Naive thymus-derived CD8-positive, alpha-beta T cell (primary cell): ENCODE results near the gene SLC35F3. TPM values are rescaled to one million over a fixed set of nuclear protein-coding genes. Genes with fewer than 3 reads are reported as not detected.

Source experiments
- ATAC-seq, 2 donors: fragments of 150-1000 bp; cut with Tn5 transposase in 1 of 2; sonication (Bioruptor Pico), chemical (Tn5 transposase) in 1 of 2; 1 replicate in 1 of 2; 2 replicates in 1 of 2; pipeline ENCODE4 v1.10.0; 2021; ENCODE audit warnings: mild to moderate bottlenecking in 2 of 2, moderate library complexity in 2 of 2
- POLR2A ChIA-PET: fragments of 350-600 bp; sonication (Branson Sonifier 250); formaldehyde crosslinking; loops from one replicate; lab custom pipeline; 2021; ENCODE audit warnings: antibody characterized with exemption; lab: Charles Lee
- DNase-seq, 10 donors: peaks; one replicate each; pipeline versions ENCODE4 v3.0.0 to v3.0.0-alpha.2; 2020 to 2022
- H3K27ac Mint-ChIP-seq, 10 donors: one replicate each; pipeline ENCODE4 v1.8.0; 2020 to 2022; ENCODE audit warnings: mild to moderate bottlenecking in 10 of 10, mixed read lengths in 10 of 10, moderate library complexity in 4 of 10, inconsistent platforms in 1 of 10
- H3K27me3 Mint-ChIP-seq, 5 donors: one replicate each; pipeline ENCODE4 v1.8.0; 2021 to 2022; ENCODE audit warnings: mixed read lengths in 5 of 5
- H3K36me3 Mint-ChIP-seq, 3 donors: one replicate each; pipeline ENCODE4 v1.8.0; 2020 to 2022; ENCODE audit warnings: mixed read lengths in 3 of 3, mild to moderate bottlenecking in 2 of 3, inconsistent platforms in 1 of 3
- H3K4me1 Mint-ChIP-seq, 4 donors: one replicate each; pipeline ENCODE4 v1.8.0; 2021 to 2022; ENCODE audit warnings: mixed read lengths in 4 of 4
- H3K4me3 Mint-ChIP-seq, 10 donors: one replicate each; pipeline ENCODE4 v1.8.0; 2020 to 2022; ENCODE audit warnings: mild to moderate bottlenecking in 10 of 10, mixed read lengths in 10 of 10, moderate library complexity in 6 of 10, inconsistent platforms in 1 of 10
- H3K9me3 Mint-ChIP-seq, 9 donors: one replicate each; pipeline ENCODE4 v1.8.0; 2020 to 2022; ENCODE audit warnings: mixed read lengths in 9 of 9, mild to moderate bottlenecking in 3 of 9, inconsistent platforms in 1 of 9, moderate library complexity in 1 of 9
- polyA plus RNA-seq, 3 donors: library from polyadenylated mRNA; unstranded; fragments of 300-500 nt; fragmentation: Illumina TruSeq; gene quantifications; one replicate each; pipeline ENCODE4 v1.2.3, GENCODE V29; 2021
- total RNA-seq, 8 experiments: library from RNA in 2 of 8; stranded (reverse) in 2 of 8; gene quantifications; one replicate each; pipeline ENCODE4 v1.2.3 and lab custom pipeline; 2021 to 2026

SLC35F3 gene
- total and polyA plus RNA-seq, 5 experiments from 2014 or later, result 0.06 to 0.63 (median 0.33) TPM; not detected in 1

DNA sequence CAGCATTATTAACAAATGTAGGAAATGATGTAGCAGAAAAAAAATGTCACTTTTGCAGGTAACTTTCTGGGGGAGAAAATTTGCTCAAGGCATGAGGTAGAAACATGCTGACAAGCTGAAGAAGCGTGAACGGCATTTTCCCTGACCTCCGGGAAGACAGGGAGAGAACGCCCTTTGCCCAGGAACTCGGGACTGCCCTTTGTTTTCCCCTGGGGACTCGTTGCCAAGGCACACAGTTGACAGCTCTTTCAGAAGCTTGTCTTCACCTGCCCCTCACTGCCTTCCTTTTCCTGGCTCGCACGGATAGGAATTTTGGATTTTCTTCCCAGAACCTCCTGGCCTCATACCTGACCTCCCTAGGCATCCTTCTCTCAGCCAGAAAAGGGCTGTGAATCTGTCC lies 416.1 kb downstream of the SLC35F3 start:
- POLR2A ChIA-PET, result interaction anchor here (1.1 kb wide), 1 partner anchor 53 kb away, joined by 3 read pairs; the partner anchor contains the start of gene COA6

DNA sequence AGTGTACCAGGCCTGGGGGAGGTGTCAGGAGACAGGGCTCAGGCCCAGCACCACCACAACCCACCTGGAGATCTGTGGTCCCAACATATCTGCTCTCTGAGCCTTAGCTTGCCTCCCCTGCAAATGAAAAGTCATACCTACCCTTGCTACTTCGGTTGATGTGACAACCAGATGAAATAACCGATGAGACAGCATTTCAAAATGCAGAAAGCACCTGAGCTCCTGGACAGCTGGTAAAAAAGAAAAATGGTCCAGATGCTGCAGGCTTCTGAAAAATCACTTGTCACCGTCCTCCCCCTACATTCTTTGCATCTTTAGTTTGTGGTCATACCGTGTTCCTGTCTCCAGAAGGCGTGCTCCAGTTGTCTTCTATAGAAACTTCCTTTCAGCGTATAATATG lies 416.8 kb downstream of the SLC35F3 start:
- peaks cover 0 to 19% (median 9%) of the 10 kb centered on the region in 5 donors for H3K27me3 Mint-ChIP-seq
- H3K4me3 Mint-ChIP-seq, result peak overlapping the region in 5 of 10 donors; percentile 0 to 24 (median 1)
- no peaks in the 10 kb centered on the region for H3K36me3 Mint-ChIP-seq
- H3K9me3 Mint-ChIP-seq, result no peaks in the 10 kb centered on the region
- H3K4me1 Mint-ChIP-seq, result peaks cover 20 to 56% (median 49%) of the 10 kb centered on the region in 4 donors
- POLR2A ChIA-PET, result interaction anchor here (1.1 kb wide), 1 partner anchor 52 kb away, joined by 3 read pairs; the partner anchor contains the start of gene COA6
- H3K27ac Mint-ChIP-seq, result peak overlapping the region in 5 of 10 donors; percentile 23 to 90 (median 34)
- DNase-seq, result no peak
- no peak for ATAC-seq

More for the DNA sequence above, 416.1 kb downstream of the SLC35F3 start:
- no peaks in the 10 kb centered on the region for H3K36me3 Mint-ChIP-seq
- ATAC-seq, result no peak
- H3K4me1 Mint-ChIP-seq, result peaks cover 17 to 56% (median 49%) of the 10 kb centered on the region in 4 donors
- DNase-seq, result no peak
- peak overlapping the region in 2 of 10 donors; percentile 34 to 65 for H3K27ac Mint-ChIP-seq
- peaks cover 0 to 19% (median 9%) of the 10 kb centered on the region in 5 donors for H3K27me3 Mint-ChIP-seq
- H3K9me3 Mint-ChIP-seq, result no peaks in the 10 kb centered on the region
- no peak overlapping the region for H3K4me3 Mint-ChIP-seq

DNA sequence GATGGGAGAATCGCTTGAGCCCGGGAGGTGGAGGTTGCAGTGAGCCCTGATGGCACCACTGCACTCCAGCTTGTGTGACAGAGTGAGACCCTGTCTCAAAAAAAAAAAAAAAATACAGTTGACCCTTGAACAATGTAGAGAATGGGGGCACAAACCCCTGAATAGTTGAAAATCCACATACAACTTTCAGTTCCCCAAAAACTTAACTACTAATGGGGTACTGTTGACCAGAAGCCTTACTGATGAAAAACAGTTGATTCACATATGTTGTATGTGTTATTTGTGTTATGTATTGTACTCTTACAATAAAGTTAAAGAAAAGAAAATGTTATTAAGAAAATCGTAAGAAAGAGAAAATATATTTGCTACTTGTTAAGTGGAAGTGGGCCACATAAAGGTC lies 417.6 kb downstream of the SLC35F3 start:
- peaks cover 22 to 55% (median 46%) of the 10 kb centered on the region in 4 donors for H3K4me1 Mint-ChIP-seq
- POLR2A ChIA-PET, result no interaction called here
- no peak for ATAC-seq
- peak overlapping the region in 4 of 10 donors; percentile 44 to 77 (median 66) for H3K27ac Mint-ChIP-seq
- no peak for DNase-seq
- H3K36me3 Mint-ChIP-seq, result no peaks in the 10 kb centered on the region
- H3K27me3 Mint-ChIP-seq, result peaks cover 0 to 21% (median 9%) of the 10 kb centered on the region in 5 donors
- no peak overlapping the region for H3K4me3 Mint-ChIP-seq
- H3K9me3 Mint-ChIP-seq, result no peaks in the 10 kb centered on the region

DNA sequence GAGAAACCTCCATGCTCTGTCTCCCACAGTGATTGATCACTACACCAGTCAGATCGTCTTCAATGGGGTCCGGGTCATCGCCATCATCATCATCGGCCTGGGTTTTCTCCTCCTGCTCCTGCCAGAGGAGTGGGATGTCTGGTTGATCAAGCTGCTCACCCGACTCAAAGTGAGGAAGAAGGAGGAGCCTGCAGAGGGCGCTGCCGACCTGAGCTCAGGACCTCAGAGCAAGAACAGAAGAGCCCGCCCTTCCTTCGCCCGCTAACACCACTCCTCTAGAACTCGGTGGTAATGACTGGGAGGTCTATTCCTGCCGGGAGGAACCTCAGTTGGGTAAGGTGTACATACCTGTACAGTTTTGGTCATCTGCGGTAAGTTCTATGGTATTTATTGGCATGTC lies 418.5 kb downstream of the SLC35F3 start:
- ATAC-seq (no peak), DNase-seq (peak in 2 of 10 donors; percentile 6 to 35)
- Mint-ChIP-seq H3K4me1 (peaks cover 22 to 46% (median 38%) of the 10 kb centered on the region in 4 donors), H3K4me3 (no peak overlapping the region), H3K9me3 (no peaks in the 10 kb centered on the region), H3K36me3 (no peaks in the 10 kb centered on the region), H3K27me3 (peaks cover 0 to 19% (median 9%) of the 10 kb centered on the region in 5 donors), H3K27ac (peak overlapping the region in 3 of 10 donors; percentile 6 to 72 (median 49))
- POLR2A ChIA-PET, result interaction anchor here (0.6 kb wide), 1 partner anchor 26 kb away, joined by 4 read pairs; no protein-coding TSS in a partner anchor

DNA sequence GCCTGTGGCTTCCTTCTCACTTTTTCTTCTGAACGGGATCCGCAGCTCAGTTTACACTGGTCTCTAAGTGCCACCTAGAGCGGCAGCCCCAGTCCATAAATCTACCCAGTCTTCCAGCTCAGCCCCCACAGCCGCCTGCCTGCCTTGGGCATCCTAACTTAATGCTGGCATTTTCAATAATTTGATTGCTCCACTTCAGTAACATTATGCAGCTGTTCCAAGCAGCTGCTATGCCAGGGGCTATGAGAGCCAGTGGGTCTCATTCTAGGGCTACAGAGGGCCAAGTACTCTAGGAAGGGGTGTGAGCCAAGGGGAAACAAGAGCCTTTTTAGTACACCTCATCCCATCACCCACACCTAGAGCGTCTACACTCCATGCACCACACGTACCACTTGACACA lies 420.3 kb downstream of the SLC35F3 start:
- DNase-seq, result no peak
- peak overlapping the region in 3 of 10 donors; percentile 41 to 99 (median 57) for H3K27ac Mint-ChIP-seq
- peaks cover 22 to 44% (median 35%) of the 10 kb centered on the region in 4 donors for H3K4me1 Mint-ChIP-seq
- POLR2A ChIA-PET, result interaction anchor here (0.7 to 1.3 kb wide), 2 partner anchors 8 to 66 kb away, joined by 4 read pairs; no protein-coding TSS in a partner anchor
- H3K4me3 Mint-ChIP-seq, result peak overlapping the region in 2 of 10 donors; percentile 4 to 94
- H3K36me3 Mint-ChIP-seq, result no peaks in the 10 kb centered on the region
- H3K27me3 Mint-ChIP-seq, result peaks cover 0 to 20% (median 9%) of the 10 kb centered on the region in 5 donors
- no peaks in the 10 kb centered on the region for H3K9me3 Mint-ChIP-seq
- ATAC-seq, result no peak

DNA sequence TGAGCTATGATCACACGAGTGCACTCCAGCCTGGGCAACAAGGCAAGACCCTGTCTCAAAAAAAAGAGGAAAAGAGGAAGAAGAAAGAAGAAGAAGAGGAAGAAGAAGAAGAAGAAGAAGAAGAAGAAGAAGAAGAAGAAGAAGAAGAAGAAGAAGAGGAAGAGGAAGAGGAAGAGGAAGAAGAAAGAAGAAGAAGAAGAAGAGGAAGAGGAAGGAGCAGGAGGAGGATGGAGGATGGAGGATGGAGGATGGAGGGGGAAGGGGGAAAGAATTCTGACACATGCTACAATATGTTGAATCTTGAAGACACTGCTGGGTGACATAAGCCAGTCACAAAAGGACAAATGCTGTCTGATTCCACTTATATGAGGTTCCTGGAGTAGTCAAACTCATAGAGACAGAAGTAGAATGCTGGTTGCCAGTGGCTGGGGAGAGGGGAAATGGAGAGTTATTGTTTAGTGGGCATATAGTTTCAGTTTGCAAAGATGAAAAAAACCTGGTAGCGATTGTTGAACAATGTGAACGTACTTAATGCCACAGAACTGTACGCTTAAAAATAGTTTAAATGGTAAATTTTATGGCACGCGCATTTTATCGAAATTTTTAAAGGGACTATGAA lies 421.5 kb downstream of the SLC35F3 start:
- POLR2A ChIA-PET, result interaction anchor here (1.3 to 1.6 kb wide), 2 partner anchors 9 to 48 kb away, joined by 4 to 8 read pairs; partner anchors contain the start of gene COA6
- Mint-ChIP-seq H3K36me3 (no peaks in the 10 kb centered on the region), H3K27ac (peak overlapping the region in 9 of 10 donors; percentile 64 to 99 (median 86)), H3K27me3 (peaks cover 0 to 22% (median 9%) of the 10 kb centered on the region in 5 donors), H3K9me3 (no peaks in the 10 kb centered on the region), H3K4me3 (peak overlapping the region; percentile 79 to 96 (median 88)), H3K4me1 (peaks cover 22 to 42% (median 31%) of the 10 kb centered on the region in 4 donors)
- DNase-seq, result peak in 1 of 10 donors; percentile 3
- peak; percentile 42 to 60 for ATAC-seq

DNA sequence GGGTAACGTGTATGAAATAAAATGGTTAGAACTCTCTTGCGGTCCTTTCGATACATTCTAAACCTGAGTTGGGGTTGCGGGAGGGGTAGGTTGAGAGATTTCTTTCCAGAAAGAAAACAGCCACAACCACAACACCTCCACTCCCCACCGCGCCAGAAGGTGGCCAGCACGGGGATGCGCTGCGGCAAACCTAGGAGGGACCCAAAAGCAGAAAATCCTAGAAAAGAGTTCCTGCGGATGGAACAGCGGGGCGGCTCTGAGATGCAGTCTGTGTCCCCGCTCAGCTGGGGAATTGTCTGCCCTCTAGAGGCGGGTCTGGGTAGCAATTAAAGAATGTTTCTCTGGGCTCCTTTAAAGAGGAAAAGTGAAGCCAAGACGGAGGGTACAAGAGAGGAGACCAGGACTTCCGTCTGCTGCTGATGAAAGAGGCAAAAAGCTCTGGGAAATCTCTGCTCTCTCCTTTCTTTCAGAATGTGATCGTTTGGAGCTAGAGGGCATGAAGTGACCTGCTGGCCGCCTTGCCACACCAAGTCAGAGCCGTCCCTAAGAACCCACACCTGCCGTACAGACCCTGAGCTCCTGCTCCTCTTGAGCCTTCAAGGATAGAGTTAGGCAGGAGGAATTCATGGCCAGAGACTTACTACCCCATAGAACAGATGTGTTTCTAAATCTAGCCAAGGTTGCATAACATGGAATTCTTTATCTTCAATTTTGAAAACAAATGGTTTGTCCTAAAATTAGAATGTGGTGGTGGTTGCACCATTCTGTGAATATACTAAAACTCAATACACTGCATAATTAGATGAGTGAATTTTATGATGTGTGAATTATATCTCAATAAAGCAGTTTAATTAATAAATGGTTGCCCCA lies 422.3 kb downstream of the SLC35F3 start:
- POLR2A ChIA-PET, result interaction anchor here (0.7 to 1.8 kb wide), 3 partner anchors 17 to 1032 kb away, joined by 3 to 8 read pairs (median 7); partner anchors contain the start of genes COA6 and PCNX2
- Mint-ChIP-seq H3K4me1 (peaks cover 18 to 35% (median 25%) of the 10 kb centered on the region in 4 donors), H3K36me3 (peaks cover 0 to under 1% (median 0%) of the 10 kb centered on the region in 3 donors), H3K27me3 (peaks cover 1 to 25% (median 16%) of the 10 kb centered on the region in 5 donors), H3K4me3 (peak overlapping the region; percentile 79 to 96 (median 88)), H3K27ac (peak overlapping the region in 9 of 10 donors; percentile 64 to 99 (median 86)), H3K9me3 (no peaks in the 10 kb centered on the region)
- DNase-seq (peak; percentile 26 to 82 (median 66)), ATAC-seq (peak; percentile 93 to 95)

DNA sequence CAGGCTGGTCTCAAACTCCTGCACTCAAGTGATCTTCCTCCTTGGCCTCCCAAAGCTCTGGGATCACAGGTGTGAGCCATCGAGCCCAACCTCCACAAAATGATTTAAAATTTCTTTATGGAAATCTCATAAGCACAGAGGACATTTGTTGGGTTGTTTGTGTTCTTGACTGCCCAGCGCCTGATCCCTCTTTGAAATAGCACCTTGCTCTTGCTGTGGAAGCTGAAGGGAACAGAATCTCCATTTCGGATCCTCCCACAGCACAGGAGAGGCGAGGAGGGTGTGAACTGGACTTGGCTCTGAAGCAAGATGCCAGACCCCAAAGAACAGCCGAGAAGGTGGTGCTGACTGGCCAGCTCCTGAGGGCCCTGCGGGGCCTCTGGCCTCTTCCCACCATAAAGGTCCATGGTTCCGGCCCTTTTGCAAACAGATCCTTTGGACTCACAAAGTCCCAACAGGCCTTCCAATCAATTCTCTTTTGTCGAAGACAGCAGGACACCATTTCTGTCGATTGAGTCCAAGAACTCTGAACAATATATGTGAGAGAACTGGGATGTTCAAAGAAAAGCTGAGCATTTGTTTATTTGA lies 423.2 kb downstream of the SLC35F3 start:
- H3K4me1 Mint-ChIP-seq, result peaks cover 16 to 30% (median 20%) of the 10 kb centered on the region in 4 donors
- ATAC-seq (no peak), DNase-seq (no peak)
- H3K27ac Mint-ChIP-seq, result peak overlapping the region in 1 of 10 donors; percentile 99
- POLR2A ChIA-PET, result interaction anchor here (1.1 to 1.8 kb wide), 3 partner anchors 15 to 46 kb away, joined by 3 to 8 read pairs (median 7); partner anchors contain the start of gene COA6
- H3K9me3 Mint-ChIP-seq, result no peaks in the 10 kb centered on the region
- H3K27me3 Mint-ChIP-seq, result peaks cover 9 to 34% (median 21%) of the 10 kb centered on the region in 5 donors
- peaks cover 0 to 5% (median 0%) of the 10 kb centered on the region in 3 donors for H3K36me3 Mint-ChIP-seq
- peak overlapping the region in 1 of 10 donors; percentile 13 for H3K4me3 Mint-ChIP-seq

DNA sequence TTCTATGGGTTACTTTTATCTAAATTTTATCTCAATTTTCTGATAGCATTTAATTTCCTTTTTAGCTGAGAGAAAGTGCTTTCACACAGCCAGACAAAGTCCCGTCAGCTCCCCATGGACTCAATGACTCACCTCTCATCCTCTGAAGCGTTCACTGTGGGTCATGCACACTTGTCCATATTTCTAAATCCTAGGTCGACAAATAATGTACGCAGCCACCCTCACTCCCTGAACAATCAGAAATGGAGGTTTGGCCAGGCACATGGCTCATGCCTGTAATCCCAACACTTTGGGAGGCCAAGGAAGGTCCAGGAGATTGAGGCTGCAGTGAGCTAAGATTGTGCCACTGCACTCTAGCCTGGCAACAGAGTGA lies 426.4 kb downstream of the SLC35F3 start:
- peaks cover 0 to 6% (median under 1%) of the 10 kb centered on the region in 9 donors for H3K9me3 Mint-ChIP-seq
- POLR2A ChIA-PET, result no interaction called here
- DNase-seq (no peak), ATAC-seq (no peak)
- H3K36me3 Mint-ChIP-seq, result peaks cover 0 to 5% (median 0%) of the 10 kb centered on the region in 3 donors
- H3K4me1 Mint-ChIP-seq, result peaks cover 9 to 19% (median 12%) of the 10 kb centered on the region in 4 donors
- H3K27ac Mint-ChIP-seq, result no peak overlapping the region
- no peak overlapping the region for H3K4me3 Mint-ChIP-seq
- peaks cover 18 to 20% (median 18%) of the 10 kb centered on the region in 5 donors for H3K27me3 Mint-ChIP-seq

DNA sequence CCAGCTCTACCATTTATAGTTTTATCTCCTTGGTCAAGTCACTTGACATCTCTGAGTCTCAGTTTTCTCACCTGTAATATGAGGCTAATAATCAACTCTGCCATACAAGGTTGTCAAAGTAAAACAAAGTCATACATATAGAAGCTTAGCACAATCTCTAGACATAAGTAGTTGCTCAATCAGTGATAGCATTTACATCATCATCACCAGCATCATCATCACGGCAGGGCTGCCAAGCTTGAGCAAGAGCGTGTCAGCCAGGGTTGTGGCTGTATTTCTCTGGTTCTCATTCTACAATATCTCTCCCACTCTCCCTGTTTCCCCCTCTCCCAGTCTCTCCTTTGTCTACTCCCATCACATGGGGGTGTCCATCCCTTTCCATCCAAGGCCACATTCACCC lies 427.0 kb downstream of the SLC35F3 start:
- peaks cover 0 to 12% (median 3%) of the 10 kb centered on the region in 9 donors for H3K9me3 Mint-ChIP-seq
- no peak for DNase-seq
- no peak overlapping the region for H3K4me3 Mint-ChIP-seq
- H3K4me1 Mint-ChIP-seq, result peaks cover 4 to 12% (median 6%) of the 10 kb centered on the region in 4 donors
- ATAC-seq, result no peak
- H3K27me3 Mint-ChIP-seq, result peaks cover 18 to 20% (median 19%) of the 10 kb centered on the region in 5 donors
- H3K36me3 Mint-ChIP-seq, result peaks cover 0 to 8% (median 6%) of the 10 kb centered on the region in 3 donors
- POLR2A ChIA-PET, result no interaction called here
- H3K27ac Mint-ChIP-seq, result no peak overlapping the region

DNA sequence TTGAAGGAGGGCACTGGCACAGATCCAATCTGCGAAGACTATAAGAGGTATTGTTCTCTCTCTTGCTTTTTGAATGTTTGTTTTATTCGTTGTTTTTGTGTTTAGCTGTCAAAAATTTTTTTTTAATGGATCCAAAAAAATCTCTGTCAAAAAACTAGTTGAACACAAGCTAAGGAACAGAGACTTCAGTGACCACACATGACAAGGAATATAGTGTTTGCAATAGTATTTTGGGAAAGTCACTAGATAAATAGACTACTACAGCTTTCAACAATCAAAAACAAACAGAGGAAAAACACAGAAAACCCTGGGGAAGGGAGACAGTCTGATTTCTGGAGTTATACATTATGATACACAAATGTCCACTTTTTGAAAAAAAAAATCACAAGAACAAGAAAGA lies 431.9 kb downstream of the SLC35F3 start:
- POLR2A ChIA-PET, result no interaction called here
- no peak overlapping the region for H3K27ac Mint-ChIP-seq
- peaks cover 11 to 28% (median 13%) of the 10 kb centered on the region in 5 donors for H3K27me3 Mint-ChIP-seq
- no peak for ATAC-seq
- H3K9me3 Mint-ChIP-seq, result peaks cover 0 to 41% (median 27%) of the 10 kb centered on the region in 9 donors
- H3K4me1 Mint-ChIP-seq, result peaks cover 0 to 3% (median 1%) of the 10 kb centered on the region in 4 donors
- DNase-seq, result no peak
- H3K36me3 Mint-ChIP-seq, result peaks cover 0 to 29% (median 17%) of the 10 kb centered on the region in 3 donors
- H3K4me3 Mint-ChIP-seq, result no peak overlapping the region
